Measurements from ENCODE around the gene UNC13B. TPM values are rescaled to one million over a fixed set of nuclear protein-coding genes. Genes with fewer than 3 reads are reported as not detected.

The UNC13B gene
- total and polyA plus RNA-seq, 9 of the 15 experiments (the other 6 are each of a cell fraction or from before 2014, with no cell fraction given) = 2.4 to 11.5 (median 8.6) TPM

GRCh38 chr9:35163413-35163812 lies 1.6 kb downstream of the UNC13B start:
- BruUV-seq (replicated peaks) = no TSS peak
- 40% methylated on average over 3 of the region's 3 CpGs for WGBS (ENCODE audit: insufficient coverage, low coverage, missing lambda C conversion rate)

More at GRCh38 chr9:35163413-35163812, 1.6 kb downstream of the UNC13B start:
- H4K20me1 ChIP-seq (replicated peaks; ENCODE audit: control insufficient read depth, insufficient read depth, low read length) = no peaks in the 10 kb centered on the region
- in situ Hi-C loops (cut with MboI) (no loop called here), intact Hi-C loops (cut with micrococcal nuclease) (loop anchor here (5.0 kb wide), 1 partner anchor 46 kb away; the partner anchor contains the start of gene ATOSB)
- H3K9me3 ChIP-seq (replicated peaks; ENCODE audit: control insufficient read depth, insufficient read depth, low read depth, low read length) = no peaks in the 10 kb centered on the region
- no peaks in the 10 kb centered on the region for H3K9me1 ChIP-seq (ENCODE audit: control insufficient read depth, insufficient read depth, low read length)
- peaks cover 4 to 6% of the 10 kb centered on the region in 2 experiments; a peak in 4 of 5 replicates for H3K4me1 ChIP-seq (replicated peaks in 1 of 2; ENCODE audit: control insufficient read depth in 2 of 2, insufficient read depth in 2 of 2, low read length in 2 of 2)
- H3K27me3 ChIP-seq (ENCODE audit: control insufficient read depth in 2 of 2, insufficient read depth in 2 of 2, low read length in 2 of 2) = no peaks in the 10 kb centered on the region
- no peak overlapping the region for H3K27ac ChIP-seq (ENCODE audit: extremely low read depth, low read depth, low read length)
- ATAC-seq = no peak
- peak overlapping the region; percentile 95; the same call in 1 of the 2 replicates for H3K4me2 ChIP-seq (ENCODE audit: insufficient read depth, low read length)
- DNase-seq (ENCODE audit: extremely low read depth in 1 of 4, low spot score in 3 of 4) = no peak
- H3K36me3 ChIP-seq (ENCODE audit: control insufficient read depth, insufficient read depth, low read length) = no peaks in the 10 kb centered on the region
- peaks cover 12% of the 10 kb centered on the region; the same call in 1 of the 3 replicates for H3K79me2 ChIP-seq (ENCODE audit: control insufficient read depth, insufficient read depth, low read length)
- ChIA-PET CTCF (ENCODE audit: low intra/inter-chr PET ratio) (no interaction called here), POLR2A (no interaction called here)
- H2AFZ ChIP-seq (ENCODE audit: low read depth, low read length) = no peak overlapping the region
- TF ChIP-seq PCBP1 (IDR thresholded peaks at IDR 0.05; ENCODE audit: low read depth, low read length, poor library complexity, severe bottlenecking) (no peak), RFX5 (IDR thresholded peaks at IDR 0.05; ENCODE audit: low read depth, low read length) (no peak), ZBTB26 (CRISPR knock-in tag; IDR thresholded peaks at IDR 0.05) (no peak), GTF2F1 (IDR thresholded peaks at IDR 0.05; ENCODE audit: low read depth, low read length) (no peak), ARID4B (CRISPR knock-in tag; IDR thresholded peaks at IDR 0.05) (no peak)
- H3K9ac ChIP-seq (ENCODE audit: insufficient read depth in 1 of 2, low read depth in 2 of 2, low read length in 2 of 2) = 0 out of 4 replicates have a peak overlapping the region, but pooled peaks of 1 of the 2 experiments have one; percentile 73
- FAIRE-seq = no peak
- H3K4me3 ChIP-seq = no peak overlapping the region; the same call in 1 of the 2 replicates
